NCI-H1694 (cell line): ENCODE data around the gene PCID2.
"Not testable (repeated sequence)": the region's sequence is repeated elsewhere in the genome, so short reads cannot be mapped to it uniquely, and the experiment has no call there.

Experiments used
- DNase-seq: peaks from one replicate; lab custom pipeline; 2025; lab: John Stamatoyannopoulos, UW

The PCID2 gene

DNA sequence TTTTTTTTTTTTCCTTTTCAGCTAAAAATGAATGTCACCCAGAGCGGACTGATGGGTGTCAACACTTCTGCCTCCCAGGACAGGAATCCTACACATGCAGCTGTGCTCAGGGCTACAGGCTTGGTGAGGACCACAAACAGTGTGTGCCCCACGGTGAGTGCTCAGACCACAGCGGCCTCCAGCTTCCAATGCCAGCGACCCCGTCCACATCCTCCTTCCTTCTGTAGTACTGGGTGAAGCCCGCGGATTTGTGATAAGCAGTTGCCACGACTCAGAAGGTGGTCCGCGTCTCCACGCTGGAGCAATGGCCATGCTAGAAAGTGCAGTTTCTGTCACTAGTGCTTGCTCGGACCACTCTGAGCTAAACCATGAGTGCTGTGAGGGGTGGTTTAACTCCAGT lies 44.0 kb downstream of the PCID2 start:
- DNase-seq = no peak

DNA sequence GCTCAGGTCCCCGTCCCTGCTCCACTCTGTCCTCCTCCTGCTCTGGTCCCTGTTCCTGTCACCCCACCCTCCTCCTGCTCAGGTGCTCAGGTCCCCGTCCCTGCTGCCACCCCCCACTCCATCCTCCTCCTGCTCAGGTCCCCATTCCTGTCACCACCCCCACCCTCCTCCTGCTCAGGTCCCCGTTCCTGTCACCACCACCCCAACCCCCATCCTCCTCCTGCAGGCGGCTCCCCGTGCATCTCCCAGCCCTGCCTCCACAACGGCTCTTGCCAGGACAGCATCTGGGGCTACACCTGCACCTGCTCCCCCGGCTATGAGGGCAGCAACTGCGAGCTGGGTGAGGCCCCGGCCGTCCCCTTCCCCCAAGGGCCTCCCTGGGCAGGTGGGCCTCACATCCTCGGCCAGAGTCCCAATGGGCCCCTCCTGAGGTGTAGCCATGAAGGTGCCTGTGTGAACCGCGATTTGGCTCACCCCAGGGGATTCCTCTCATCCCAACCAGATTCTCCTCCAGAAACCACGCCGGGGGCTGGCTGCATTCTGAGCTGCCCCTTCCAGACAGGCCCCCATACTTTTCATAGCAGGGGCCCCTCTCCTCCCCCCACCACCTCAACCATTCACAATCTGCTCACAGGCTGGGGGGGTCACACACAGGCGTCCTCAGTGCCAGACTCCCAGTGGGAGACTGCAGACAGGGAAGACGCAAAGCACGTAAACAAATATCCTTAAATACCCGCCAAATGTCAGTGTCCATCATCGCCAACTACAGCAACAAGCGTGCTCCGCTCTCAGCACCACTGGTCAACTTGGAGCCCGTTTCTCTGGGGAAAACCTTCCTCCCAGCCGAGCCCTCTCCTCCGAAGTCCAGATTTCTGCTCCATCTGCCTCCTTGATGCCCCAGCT lies 45.4 kb downstream of the PCID2 start:
- DNase-seq = no peak

DNA sequence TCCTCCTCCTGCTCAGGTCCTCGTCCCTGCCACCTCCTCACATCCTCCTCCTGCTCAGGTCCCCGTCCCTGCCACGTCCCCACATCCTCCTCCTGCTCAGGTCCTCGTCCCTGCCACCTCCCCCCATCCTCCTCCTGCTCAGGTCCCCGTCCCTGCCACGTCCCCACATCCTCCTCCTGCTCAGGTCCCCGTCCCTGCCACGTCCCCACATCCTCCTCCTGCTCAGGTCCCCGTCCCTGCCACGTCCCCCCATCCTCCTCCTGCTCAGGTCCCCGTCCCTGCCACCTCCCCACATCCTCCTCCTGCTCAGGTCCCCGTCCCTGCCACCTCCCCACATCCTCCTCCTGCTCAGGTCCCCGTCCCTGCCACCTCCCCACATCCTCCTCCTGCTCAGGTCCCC lies 46.5 kb downstream of the PCID2 start:
- not testable (repeated sequence) for DNase-seq

DNA sequence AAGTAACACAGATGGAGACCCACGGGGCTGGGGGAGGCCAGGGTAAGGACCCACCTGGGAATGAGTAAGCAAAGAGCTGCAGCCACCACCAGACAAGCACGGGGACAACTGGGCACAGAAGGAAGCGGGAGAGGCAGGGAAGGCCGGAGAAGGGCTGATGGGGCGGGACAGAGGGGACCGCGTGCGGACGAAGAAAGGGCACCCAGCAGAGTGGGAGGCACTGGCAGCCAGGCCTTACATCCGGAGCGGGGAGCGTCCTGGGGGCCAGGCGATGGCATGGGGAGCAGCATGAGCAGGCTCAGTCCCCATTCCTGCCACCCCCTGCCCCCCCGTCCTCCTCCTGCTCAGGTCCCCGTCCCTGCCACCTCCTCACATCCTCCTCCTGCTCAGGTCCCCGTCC lies 47.0 kb downstream of the PCID2 start:
- DNase-seq = no peak

DNA sequence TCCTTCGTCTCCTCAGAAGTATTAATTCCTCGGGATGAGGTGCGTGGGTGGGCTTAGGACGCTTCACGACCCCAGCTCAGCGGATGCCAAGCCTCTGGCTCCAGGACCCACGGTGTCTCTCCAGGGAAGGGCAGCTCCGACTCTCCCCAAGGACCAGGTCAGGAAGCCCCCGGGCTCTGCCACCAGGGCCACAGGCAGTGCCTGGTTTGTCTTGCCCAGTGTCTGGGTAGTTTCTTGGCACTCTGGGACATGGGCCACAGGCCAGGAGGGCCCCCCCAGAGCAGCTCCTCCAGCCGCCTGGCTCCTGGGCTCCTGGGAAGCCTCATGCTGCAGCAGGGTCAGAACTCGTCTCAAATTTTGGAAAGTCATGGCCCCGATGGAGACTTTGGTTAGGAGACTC lies 47.5 kb downstream of the PCID2 start:
- DNase-seq = no peak

DNA sequence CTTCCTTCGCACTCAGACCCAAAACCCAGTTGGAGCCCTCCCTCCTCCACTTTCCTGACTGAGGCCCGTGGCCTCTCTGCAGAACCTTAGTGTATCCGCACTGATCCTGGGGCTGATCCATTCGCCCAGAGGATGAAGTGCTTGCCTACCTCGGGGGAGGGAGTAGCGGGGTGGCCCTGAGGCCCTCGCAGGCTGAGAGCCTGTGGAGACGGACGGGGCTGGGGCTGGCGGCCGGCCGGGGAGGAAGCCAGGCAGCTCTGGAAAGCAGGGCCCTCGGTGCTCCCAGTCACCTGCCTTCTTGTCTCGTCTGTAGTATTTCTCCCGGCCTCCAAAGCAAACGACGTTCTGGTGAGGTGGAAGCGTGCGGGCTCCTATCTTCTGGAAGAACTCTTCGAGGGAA lies 48.8 kb downstream of the PCID2 start:
- DNase-seq = no peak

DNA sequence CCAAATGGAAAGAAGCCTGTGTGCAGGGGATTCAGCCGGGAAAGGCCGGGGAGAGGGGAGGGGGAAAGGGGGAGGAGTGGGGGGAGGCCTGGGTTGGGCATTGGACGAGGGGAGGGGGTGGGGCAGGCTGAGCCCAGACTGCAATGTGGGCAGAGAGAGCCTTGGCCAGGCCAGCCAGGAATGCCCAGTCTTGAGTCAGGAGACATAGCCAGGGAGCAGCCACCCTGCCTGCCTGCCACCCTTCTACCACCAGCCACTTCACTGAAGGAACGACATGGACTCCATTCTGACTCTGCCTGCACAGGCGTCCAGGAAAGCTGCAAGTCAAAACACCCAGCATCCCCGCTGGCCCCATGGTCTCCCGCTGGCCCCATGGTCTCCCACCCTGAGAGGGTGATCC lies 49.5 kb downstream of the PCID2 start:
- DNase-seq = no peak

DNA sequence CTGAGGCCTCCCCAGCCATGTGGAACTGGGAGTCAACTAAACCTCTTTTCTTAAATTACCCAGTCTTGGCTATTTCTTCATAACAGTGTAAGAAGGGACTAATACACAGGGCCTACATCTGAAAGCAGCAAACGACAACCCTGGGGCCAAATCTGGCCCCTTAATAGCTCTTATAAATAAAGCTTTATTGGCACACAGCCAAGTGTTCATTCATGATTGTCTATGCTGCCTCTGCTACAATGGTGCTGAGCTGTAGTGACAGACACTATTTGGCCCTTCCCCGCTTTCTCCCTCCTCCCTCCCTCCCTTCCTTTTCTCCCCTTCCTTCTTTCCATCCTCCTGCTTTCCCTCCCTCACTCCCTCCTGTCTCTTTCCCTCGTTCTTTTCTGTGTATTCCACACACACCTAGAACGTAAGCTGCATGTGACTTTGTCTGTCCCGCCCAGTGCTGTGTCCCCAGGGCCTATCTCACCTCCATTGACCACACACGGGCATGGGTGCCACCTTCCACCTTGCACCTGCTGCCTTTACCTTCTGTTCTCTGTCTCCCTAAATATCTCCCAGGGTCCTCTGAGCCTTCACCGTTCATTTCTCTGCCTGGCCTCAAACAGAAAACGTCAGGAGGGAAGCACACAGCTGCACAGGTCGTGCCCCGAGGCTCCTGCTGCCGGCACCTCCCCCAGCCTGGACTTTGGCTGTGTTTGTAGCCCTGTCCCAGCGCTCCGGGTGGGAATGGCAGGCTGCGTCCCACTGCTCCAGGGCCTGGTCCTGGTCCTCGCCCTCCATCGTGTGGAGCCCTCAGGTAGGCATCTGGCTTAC lies 50.3 kb downstream of the PCID2 start, which contains the start of gene PROZ:
TSS of gene PROZ (plus strand) at position 720 of the 819 bp plus-strand sequence. CDS start at position 733, 13 bp downstream.
- DNase-seq = no peak

DNA sequence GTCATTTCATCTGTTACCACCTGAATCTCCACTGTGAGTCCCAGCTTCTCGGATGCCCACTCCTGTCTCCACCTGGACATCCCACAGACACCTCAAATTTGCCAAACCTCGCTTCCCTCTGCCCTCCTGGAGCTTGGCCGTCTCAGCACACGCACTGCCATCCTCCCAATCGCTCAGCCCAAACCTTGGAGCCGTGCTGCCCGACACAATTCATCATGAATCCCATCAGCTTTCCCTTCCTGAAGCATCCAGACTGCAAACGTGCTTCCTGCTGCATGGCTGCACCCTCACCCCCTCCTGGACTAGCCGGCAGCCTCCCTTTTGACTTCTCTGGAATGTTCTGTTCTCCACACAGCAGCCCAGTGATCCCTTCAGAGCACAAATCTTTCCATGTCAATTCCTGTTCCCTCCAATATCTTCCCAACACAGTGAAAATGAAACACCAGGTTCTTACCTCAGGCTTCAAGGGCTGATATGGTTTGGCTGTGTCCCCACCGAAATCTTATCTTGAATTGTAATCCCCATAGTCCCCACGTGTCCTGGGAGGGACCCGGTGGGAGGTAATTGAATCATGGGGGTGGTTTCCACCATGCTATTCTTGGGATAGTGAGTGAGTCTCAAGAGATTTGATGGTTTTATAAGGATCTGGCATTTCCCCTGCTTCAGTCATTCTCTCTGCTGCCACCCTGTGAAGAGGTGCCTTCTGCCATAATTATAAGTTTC lies 51.1 kb downstream of the PCID2 start:
- DNase-seq = no peak

DNA sequence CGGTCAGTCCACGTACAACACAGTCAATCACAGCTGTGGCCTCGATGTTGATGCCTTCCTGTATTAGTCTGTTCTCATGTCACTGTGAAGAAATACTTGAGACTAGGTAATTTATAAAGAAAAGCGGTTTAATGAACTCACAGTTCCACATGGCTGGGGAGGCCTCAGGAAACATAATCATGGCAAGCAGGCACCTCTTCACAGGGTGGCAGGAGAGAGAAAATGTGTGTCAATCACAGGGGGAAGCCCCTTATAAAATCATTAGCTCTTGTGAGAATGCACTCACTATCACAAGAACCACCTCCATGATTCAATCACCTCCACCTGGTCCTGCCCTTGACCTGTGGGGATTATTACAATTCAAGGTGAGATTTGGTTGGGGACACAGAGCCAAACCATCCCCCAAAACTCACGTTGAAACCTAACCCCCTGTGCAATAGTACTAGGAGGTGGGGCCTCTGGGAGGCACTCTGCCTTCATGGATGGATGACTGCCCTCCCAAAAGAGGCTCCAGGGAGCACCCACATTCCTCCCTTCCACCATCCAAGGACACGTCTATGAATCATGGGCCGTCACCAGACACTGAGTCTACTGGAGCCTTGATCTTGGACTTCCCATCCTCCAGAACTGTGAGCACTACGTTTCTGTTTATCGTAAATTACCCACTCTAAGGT lies 52.4 kb downstream of the PCID2 start:
- no peak for DNase-seq

DNA sequence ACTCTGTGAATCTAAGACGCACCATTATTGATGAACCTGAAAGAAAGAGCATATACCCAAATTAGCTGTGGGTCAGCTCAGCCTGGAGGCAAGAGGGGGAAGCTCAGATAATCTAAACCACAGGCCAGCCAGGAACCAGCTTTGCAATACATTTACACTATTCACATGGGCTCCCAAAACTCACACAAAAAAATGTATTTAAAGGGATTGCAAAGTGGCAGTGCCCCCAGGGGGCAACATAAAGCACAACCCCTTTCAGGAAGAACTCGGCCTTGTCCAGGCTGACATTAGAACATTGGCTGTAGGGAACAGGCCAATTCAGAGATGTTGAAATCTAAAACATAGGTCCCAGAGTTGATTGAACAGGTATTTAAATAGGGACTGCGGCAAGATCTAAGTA lies 53.3 kb downstream of the PCID2 start:
- DNase-seq = no peak

DNA sequence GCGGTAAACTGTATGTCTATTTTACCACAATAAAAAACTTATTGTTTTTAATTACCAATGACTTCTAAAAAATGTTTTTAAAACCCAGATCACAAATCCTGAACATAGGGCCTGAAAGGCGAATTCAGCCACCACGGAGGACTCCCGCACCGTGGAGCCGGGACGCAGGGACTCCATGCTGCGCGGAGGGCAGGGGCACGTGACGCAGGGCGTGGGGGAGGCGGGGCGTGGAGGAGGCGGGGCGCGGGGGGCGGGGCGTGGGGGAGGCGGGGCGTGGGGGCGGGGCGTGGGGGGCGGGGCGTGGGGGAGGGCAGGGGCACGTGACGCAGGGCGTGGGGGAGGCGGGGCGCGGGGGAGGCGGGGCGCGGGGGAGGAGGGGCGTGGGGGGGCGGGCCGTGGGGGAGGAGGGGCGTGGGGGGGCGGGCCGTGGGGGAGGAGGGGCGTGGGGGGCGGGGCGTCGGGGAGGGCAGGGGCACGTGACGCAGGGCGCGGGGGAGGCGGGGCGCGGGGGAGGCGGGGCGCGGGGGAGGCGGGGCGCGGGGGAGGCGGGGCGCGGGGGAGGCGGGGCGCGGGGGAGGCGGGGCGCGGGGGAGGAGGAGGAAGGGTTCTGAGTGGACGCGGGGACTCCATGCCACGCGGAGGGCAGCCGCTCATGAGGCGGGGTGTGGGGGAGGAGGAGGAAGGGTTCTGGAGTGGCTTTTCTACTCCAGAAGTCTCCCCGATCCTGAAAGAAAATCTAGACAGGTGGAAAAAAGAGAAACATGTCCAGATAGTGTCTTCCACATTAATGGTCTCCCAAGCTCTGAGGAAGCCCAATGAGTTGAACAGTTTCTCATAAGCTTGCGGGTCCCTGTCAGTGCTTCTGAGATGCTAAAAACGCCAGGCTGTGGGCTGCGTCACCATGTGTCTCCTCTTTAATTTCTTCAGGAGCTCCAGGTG lies 54.4 kb downstream of the PCID2 start:
- DNase-seq = peak; percentile 14

DNA sequence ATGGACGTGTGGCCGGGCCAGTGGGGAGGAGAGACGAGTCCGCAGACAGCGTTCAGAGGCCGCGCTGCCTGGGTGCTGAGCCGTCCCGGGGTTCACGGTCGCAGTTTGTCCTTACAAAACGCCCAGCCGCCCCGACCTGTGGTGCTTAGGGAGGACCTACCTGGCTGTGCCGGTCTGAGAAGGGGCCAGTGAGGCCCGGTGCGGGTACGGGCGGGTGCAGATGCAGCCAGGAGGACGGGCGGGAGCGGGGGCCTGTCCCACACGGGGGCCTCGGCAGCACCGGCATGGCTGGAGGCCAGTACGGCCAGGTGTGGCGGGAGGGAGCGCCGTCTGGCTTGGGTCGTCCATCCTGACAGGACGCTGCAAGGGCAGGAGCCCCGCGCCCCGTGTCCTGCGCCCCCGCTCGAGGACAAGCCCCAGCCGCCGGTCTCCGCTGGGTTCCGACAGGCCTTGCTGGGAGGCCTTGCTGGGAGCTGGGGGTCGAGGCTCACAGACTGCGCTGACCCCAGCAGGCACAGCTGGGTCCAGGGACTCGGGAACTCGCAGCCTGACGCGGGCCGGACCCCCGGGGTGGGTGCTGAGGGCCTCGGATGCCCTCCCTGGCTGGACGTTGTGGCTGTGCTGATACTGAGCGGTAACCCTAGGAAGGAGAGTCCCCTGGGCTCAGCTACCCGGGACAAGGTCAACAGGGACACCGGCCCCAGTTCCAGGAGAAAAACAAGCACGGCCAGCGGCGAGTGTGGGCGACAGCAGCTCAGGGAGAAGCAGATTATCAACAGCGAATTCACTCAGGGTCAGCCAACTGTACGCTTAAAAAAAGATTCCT lies 55.3 kb downstream of the PCID2 start:
- DNase-seq = no peak

DNA sequence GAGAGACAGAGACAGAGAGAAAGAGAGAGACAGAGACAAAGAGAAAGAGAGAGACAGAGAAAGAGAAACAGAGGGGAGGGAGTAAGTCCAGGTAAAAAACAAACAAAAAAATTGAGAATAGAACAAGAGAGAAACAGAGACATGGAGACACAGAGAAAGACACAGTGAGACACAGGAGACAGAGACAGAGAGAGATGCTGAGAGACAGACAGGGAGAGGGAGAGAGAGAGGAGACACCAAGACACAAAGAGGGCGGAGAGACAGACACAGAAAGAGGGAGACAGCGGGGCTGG lies 55.8 kb downstream of the PCID2 start:
- no peak for DNase-seq

DNA sequence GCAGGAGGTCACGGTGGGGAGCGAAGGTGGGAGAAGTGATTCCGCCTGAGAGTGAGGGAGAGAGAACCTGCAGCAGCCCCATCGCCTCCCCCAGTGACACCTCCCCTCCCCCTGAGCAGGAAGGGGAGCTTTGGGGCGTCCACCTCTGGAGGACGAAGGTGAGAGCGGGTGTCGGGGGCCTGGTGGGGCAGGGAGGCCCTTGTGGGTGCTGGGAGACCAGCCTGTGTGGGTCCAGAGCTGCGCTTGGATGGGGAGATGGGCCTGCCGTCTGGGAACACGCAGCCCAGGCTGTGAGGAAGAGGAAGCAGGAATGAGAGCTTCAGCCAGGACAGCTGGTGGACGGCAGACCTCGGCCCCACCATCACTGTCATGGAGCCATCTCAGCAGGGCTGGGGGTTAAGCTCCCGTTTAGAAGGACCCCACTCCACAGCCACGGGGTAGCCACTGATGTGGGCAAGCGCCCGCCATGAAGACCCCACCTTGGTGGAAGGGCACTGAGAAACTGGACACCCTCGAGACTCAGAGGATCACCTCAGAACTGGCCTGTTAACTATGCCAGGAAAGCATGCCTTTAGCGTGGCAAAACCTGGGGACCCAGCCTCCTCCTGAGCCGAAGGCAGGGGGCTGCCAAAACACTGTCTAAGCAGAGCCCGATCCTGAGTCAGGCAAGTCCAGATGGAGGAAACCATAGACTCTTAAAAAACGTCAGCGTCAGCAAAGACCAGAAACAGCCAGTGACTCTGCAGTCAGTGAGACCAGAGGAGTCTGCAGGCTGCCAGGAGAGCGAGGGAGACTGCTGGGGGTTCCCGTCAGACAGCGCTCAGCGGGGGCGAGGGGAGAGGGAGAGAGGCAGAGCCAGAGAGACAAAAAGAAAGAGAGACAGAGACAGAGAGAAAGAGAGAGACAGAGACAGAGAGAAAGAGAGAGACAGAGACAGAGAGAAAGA lies 56.5 kb downstream of the PCID2 start:
- DNase-seq = no peak

DNA sequence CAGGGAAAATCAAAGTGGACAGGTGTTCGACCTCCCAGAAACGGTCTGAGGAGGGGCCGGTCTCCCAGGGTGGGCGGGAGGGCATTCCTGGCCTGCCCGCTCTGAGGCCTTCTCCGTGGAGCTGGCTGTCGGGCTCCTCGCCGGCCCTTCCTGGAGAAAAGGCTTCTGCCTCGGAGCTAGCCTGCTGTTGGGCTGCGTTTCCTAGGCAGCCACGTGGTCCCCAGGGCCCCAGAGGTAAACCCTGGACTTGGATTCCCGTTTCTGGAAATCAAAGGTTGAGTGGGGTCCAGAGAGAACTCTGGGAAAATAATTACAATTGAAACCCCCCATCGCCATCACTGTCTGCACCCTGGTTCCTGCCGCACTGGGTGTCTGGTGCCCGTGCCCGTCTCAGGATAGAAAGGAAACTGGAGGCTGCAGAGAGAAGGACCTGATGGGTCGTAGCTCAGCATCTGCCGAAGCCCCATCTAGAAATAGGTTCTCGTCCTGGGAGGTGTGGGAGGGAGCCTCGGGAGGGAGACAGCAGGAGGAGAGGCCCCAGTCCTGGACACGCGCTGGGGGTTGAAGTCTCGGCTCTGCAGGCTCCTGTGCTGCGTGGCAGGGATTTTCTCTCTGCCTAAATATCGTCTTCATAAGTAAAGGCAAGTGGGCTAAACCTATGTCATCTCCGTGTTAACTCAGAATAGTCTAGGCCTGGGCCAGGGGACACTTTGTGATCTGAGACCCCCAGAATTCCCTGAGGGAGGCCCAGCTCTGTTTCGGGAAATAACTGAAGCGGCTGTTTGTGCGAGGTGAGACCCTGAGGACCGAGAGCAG lies 57.7 kb downstream of the PCID2 start:
- no peak for DNase-seq

DNA sequence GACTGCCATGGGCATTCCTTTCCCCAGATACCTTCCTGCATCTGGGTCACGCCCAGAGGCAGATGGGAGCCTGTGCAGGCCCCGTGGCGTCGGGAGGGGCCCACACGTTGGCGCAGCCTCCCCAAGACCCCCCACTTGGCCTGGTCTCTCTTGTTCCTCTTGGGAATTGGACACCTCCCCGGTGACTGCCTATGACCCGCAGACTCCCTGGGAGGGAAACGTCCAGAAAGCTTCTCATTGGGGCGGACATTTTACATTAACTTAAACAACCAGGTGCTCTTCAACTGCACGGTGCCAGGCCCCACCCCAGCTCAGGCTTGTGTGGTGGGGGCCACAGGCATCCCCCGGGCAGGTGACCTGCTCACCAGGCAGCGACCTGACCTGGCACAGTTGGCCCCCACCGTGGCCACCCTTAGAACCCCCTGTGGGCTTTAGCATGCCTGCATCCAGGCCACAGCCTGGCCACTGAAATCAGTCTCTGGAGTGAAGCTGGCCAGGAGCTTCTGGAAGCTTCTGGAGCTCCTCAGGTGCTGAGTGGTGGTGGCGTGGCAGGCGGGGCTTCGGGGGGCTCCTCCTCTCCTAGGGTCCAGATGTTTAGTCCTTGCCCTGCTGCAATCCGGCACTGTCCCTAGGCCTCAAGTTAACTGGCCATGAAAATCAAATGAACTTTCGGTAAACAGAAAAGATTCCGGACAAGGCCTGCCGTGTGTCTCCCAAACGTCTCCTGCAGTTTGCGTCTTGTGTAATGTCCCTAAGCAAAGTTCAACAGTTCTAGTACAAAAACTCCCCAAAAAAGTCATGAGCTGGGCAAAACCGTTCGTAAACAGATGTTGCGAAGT lies 58.5 kb downstream of the PCID2 start:
- no peak for DNase-seq
